ENCODE measurements around the gene PADI1.

Gene PADI1

GRCh38 chr1:17167041-17167785 lies 37.7 kb upstream of the PADI1 start:
- Histone ChIP-seq H3K4me3 (replicated peaks; ENCODE audit: low read depth, low read length) (no peak overlapping the region), H3K27me3 (replicated peaks; ENCODE audit: control insufficient read depth, insufficient read depth, low read length) (no peaks in the 10 kb centered on the region), H3K36me3 (ENCODE audit: control insufficient read depth, insufficient read depth, low read length) (no peaks in the 10 kb centered on the region)
- DNase-seq (ENCODE audit: extremely low read depth, insufficient read length): no peak
- TF ChIP-seq CTCF (IDR thresholded peaks at IDR 0.05; ENCODE audit: insufficient read depth, low read length, poor library complexity, severe bottlenecking): no peak

- DNase-seq (ENCODE audit: extremely low read depth, insufficient read length): no peak
- H3K36me3 ChIP-seq (ENCODE audit: control insufficient read depth, insufficient read depth, low read length): no peaks in the 10 kb centered on the region
- H3K27me3 ChIP-seq (replicated peaks; ENCODE audit: control insufficient read depth, insufficient read depth, low read length): no peaks in the 10 kb centered on the region
- no peak for TF ChIP-seq CTCF (IDR thresholded peaks at IDR 0.05; ENCODE audit: insufficient read depth, low read length, poor library complexity, severe bottlenecking)
- no peak overlapping the region for H3K4me3 ChIP-seq (replicated peaks; ENCODE audit: low read depth, low read length)
Observed at GRCh38 chr1:17167786-17168090, 37.2 kb upstream of the PADI1 start.

- no peak for DNase-seq (ENCODE audit: extremely low read depth, insufficient read length)
- Histone ChIP-seq H3K36me3 (ENCODE audit: control insufficient read depth, insufficient read depth, low read length) (no peaks in the 10 kb centered on the region), H3K27me3 (replicated peaks; ENCODE audit: control insufficient read depth, insufficient read depth, low read length) (no peaks in the 10 kb centered on the region), H3K4me3 (replicated peaks; ENCODE audit: low read depth, low read length) (no peak overlapping the region)
- no peak for TF ChIP-seq CTCF (IDR thresholded peaks at IDR 0.05; ENCODE audit: insufficient read depth, low read length, poor library complexity, severe bottlenecking)
Observed at GRCh38 chr1:17168091-17168876, 36.6 kb upstream of the PADI1 start.

GRCh38 chr1:17170571-17170970 lies 34.4 kb upstream of the PADI1 start:
- TF ChIP-seq CTCF (IDR thresholded peaks at IDR 0.05; ENCODE audit: insufficient read depth, low read length, poor library complexity, severe bottlenecking): no peak
- H3K27me3 ChIP-seq (replicated peaks; ENCODE audit: control insufficient read depth, insufficient read depth, low read length): no peaks in the 10 kb centered on the region
- no peak for DNase-seq (ENCODE audit: extremely low read depth, insufficient read length)
- no peak overlapping the region for H3K4me3 ChIP-seq (replicated peaks; ENCODE audit: low read depth, low read length)
- no peaks in the 10 kb centered on the region for H3K36me3 ChIP-seq (ENCODE audit: control insufficient read depth, insufficient read depth, low read length)

GRCh38 chr1:17173217-17173616 lies 31.7 kb upstream of the PADI1 start:
- TF ChIP-seq CTCF (IDR thresholded peaks at IDR 0.05; ENCODE audit: insufficient read depth, low read length, poor library complexity, severe bottlenecking): no peak
- DNase-seq (ENCODE audit: extremely low read depth, insufficient read length): no peak
- H3K4me3 ChIP-seq (replicated peaks; ENCODE audit: low read depth, low read length): no peak overlapping the region

More at GRCh38 chr1:17173217-17173616, 31.7 kb upstream of the PADI1 start:
- Histone ChIP-seq H3K36me3 (ENCODE audit: control insufficient read depth, insufficient read depth, low read length) (no peaks in the 10 kb centered on the region), H3K27me3 (replicated peaks; ENCODE audit: control insufficient read depth, insufficient read depth, low read length) (no peaks in the 10 kb centered on the region)
